Activated CD4-positive, alpha-beta T cell treated with anti-CD3 and anti-CD28 coated beads, Interleukin-10, Interleukin-2, amounts not matched to agents 100 ng/mL and 50 ng/mL, durations not matched to agents 16 hours and 8 hours (primary cell): ENCODE measurements around the gene HPN.

ENCODE experiments used
- DNase-seq: peaks from one replicate; pipeline ENCODE4 v3.0.0-alpha.2; 2020

HPN gene

DNA sequence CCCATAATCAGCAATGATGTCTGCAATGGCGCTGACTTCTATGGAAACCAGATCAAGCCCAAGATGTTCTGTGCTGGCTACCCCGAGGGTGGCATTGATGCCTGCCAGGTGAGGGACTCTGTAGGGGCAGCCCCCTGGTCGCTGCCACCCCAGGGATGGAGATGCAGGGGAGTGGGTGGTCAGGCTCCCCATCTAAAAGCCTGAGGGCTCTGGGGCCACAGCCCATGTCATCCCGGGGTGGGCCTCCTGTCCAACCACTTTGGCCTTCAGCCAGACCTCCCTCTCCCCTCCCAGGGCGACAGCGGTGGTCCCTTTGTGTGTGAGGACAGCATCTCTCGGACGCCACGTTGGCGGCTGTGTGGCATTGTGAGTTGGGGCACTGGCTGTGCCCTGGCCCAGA, 24.1 kb downstream of the HPN start:
- DNase-seq = no peak

DNA sequence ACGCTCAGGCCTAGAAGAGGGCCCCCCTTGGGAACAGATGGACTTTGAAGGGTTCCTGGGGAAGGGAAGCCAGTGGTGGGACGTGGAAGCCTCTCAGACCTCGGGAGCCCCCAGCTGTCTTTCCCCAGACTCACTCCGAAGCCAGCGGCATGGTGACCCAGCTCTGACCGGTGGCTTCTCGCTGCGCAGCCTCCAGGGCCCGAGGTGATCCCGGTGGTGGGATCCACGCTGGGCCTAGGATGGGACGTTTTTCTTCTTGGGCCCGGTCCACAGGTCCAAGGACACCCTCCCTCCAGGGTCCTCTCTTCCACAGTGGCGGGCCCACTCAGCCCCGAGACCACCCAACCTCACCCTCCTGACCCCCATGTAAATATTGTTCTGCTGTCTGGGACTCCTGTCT, 24.6 kb downstream of the HPN start:
- no peak for DNase-seq

DNA sequence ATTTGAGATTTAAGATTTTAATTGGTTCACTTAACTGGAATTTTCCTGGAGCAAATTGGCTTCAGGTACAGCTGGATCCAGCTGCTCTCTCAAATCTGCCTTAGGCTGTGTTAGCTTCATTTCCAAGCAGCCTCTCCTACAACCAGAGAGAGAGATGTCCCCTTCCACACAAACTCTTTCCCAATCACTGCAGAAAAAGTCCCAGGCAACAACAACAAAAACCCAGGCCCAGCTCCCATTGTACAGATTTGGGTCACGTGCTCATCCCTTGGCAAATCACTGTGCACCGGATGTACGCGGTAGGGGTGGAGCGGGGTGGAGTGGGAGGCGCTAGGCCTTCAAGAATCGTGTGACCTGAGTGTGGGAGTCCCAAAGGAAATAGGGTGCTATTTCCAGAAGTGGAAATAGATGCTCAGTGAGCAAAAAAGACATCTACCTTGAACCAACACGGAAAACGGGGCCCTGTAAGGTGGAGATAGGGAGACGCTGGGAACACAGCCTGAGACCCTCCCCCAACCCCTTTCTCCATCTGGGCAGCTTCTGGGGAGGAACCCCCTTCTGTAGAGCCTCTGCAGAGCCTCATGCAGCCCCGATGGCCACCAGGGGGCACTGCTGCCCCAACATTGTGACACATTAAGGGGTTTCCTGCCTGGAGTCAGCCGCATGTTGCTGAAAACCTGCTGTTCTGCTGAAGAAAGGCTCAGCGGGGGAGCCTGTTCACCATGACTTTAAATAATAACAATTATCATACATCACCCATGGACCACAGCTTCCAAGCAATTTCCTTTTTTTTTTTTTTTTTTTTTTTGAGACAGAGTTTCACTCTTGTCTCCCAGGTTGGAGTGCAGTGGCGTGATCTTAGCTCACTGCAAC, 25.4 kb downstream of the HPN start:
- DNase-seq = peak; percentile 89

DNA sequence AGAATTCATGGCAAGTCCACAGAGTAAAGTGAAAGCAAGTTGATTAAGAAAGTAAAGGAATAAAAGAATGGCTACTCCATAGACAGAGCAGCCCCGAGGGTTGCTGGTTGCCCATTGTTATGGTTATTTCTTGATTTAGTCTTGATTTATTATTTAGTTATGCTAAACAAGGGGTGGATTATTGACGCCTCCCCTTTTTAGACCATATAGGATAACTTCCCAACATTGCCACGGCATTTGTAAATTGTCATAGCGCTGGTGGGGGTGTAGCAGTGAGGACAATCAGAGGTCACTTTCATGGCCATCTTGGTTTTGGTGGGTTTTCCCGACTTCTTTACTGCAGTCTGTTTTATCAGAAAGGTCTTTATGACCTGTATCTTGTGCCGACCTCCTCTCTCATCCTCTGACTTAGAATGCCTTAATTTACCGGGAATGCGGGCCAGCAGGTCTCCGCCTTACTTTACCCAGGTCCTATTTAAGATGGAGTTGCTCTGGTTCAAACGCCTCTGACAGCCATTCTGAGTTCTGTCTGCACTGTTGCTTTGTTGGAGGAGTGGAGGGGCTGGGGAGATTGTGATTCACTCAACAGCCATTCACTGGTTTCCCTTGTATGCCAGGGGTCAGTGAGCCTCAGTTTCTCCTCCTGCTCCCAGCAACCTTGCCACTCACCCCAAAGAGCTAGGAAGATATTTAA, 27.6 kb downstream of the HPN start:
- no peak for DNase-seq

DNA sequence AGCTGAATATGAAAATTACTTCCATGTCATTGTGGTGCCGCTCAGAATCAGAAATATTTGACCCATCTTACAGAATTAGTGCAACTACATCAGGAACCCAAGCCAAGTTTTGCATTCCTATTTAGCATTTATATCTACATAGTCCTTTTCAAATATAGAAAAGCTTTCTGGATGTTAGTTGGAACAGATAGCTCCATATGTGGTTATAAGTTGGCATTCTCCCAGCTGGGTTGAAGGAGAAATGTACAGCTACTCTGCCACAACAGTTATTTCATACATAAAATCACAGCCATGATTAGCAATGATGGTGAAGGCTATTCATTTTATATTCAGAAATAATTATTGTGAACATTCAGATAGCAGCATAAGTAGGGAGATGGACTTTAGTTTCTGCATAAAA, 28.2 kb downstream of the HPN start:
- DNase-seq = no peak

DNA sequence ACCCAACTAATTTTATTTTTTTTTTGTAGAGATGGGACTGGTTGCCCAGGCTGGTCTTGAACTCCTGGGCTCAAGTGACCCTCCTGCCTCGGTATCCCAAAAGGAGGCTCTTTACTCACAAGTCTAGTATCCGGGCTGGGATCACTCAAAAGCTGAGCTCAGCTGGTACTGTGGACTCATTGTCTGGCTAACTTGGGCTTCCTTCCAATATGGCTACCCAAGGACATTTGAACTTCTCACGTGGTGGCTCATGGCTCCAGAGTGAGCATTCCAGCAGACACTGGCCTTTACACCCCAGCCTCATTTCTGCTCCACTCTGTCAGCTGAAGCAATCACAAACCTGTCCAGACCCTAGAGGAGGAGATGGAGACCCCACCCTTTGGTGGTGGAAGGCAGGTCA, 28.9 kb downstream of the HPN start:
- no peak for DNase-seq

DNA sequence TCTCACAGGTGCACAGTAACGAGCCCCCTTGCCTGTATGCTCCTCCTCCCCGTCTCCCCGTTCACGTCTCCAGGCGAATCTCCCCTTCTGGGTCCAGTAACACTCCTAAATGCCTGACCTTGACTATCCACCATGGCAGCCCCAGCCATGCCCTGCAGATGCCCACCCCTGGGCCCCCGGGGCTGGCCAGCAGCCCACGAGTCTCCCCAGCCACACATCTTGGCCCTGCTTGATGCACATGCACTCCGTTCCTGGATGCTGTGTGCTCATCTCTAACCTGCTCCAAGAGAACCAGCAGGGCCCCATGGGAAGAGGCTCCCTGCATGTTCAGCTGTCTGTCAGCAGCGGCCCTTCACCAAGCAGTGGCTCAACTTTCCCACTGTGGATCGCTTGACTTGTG, 32.0 kb downstream of the HPN start:
- DNase-seq = no peak

DNA sequence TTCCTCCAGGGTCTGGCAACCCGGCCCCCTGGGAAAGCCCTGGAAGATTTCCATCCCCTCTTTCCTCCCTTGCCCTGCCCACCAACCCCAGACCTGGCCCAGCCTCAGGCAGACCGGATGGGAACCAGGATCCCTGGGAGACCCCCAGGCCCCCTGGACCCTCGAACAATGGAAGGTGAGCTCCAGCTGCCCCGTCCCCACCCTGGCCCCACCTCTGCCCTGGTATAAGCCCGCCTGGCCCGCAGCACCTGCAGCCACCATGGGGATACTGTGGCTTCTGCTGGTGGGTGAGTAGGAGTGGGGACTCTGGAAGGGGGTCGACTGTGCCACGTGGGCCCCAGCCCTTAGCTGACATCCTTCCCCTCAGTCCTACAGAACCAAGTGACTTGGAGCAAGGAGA, 32.4 kb downstream of the HPN start:
- DNase-seq = no peak

DNA sequence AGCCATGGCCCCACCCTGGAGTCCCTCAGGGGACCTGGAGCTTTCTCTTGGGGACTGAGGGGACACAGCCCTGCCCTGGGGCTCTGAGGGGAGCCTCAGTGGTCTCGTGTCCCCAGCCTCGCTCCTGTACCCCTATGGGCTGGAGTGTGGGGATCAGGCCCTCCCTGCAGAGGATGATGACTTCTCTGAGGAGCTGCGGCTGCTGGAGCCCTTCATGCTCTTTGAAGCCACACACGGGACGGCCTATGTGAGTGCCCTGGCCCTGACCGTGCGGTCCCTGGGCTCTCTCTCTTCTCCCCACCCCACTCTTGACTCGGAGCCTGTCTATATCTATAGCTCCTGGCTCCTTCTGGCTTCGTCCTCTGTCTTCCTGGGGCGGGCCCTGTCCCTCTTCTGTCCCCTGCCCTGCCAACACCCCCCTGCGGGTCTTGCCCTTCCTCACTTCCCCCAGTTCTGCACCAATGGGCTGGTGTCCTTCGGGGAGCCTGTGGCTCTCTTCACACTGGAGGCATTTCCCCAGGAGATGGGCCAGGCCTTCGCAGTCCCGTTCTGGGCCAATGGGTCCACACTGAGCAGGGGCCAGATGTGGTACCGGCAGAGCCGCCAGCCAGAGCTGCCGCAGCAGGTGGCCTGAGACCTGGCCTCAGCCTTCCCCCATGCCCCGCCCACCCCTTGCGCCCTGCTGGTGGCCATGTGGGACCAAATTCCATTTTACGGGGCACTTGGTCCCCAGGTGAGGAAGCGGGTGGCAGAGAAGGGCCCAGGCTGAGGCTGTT, 33.1 kb downstream of the HPN start:
- no peak for DNase-seq

DNA sequence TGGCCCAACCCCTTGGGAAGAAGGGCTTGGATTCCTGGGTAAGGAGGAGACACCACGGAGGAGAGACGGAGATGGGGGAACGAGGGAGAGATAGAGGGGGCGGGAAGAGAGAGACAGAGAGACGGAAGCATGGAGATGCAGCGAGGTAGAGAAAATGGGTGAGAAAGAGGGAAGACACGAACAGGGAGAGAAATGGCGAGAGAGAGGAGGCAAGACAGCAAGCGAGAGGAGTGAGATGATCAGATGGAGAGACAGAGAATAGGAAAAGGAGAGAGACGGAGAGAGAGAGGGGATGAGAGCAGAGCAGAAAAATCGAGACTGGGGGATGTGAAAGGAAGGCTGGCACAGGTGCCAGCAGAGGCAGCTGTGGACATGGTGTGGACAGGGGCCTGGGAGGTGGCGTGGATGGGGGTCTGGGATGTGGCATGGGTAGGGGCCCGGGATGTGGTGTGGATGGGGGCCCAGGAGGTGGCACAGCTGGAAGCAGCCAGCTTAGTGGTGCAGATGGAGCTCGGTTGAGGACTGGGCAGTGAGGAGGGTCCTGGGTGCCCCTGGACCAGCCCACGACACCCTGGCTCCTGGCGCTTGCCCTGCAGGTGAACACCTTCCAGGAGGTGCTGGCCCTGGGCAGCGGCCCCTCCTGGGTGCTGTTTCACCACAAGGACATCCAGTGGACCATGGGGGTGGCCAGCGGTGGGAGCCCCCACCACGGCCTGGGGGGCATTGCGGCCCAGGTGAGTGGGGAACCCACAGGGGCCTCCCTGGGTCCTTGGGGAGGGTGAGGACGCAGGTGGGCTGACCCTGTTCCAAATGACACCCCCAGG, 33.9 kb downstream of the HPN start:
- no peak for DNase-seq

DNA sequence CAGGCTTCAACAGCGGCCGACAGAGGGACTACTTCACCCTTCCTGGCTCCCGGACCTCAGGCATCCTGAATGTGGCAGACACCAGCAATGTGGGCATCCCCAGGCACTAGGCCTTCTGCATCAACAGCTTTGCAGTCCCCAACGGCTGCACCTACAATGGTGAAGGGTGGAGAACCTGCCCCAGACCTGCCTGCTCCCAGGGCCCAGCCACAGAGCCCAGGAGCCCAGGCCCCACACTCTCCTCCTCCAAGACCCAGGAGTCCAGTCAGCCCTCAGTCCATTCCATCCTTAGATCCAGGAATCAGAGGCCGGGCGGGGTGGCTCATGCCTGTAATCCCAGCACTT, 34.5 kb downstream of the HPN start:
- no peak for DNase-seq

DNA sequence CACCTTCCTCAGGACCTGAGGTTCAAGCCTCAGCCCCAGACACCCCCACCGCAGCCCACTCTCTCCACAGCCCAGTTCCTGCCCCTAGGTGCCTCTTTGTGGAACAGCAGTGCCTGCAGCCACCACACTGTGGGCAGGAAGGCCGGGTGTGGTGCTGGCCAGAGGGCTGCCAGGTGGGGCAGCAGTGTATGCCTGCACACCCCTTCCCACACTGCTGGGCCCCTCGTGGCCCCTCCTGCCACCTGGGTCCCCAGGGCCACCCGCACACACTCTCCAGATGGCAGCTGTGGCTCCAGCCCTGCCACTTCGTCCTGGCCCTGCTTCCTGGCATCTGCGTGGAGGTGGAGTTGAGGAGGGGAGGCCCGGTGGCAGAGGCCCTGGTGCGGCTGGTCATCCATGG, 35.1 kb downstream of the HPN start:
- no peak for DNase-seq

DNA sequence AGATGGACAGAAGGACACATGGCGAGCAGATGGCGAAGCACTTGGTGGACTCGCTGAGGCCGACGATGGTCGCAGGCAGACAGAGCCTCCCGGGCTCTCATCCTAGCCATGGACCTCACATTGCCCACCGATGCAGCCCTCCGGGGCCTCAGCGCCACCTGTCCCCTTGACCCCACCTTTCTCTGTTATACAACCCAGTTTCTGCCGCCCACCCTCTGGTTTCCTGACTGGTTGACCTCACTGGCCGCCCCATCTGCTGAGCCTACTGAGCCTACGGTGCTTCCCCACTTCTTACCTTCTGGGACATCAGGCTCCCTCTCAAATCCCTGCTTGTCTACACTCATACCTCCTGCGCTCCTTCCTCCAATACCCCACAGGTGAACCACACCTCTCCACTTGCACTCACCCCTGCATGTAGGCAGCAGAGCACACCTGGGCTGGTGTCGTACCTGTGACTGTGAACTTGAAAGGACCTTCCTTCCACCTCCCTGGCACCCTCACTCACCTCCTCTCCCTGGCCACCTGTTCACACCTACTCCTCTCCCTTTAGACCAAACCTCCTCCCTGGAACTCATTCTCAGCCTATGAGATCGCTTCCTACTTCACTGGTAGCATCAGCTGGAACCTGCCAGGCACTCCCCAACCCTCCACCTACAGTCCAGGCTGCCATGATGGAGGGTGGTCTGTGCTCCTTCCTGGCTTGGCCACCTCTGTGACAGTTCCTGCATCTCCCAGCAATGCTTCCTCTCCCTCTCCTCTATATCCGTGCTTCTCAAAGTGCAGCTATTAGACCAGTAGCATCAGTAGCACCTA, 36.1 kb downstream of the HPN start:
- no peak for DNase-seq

DNA sequence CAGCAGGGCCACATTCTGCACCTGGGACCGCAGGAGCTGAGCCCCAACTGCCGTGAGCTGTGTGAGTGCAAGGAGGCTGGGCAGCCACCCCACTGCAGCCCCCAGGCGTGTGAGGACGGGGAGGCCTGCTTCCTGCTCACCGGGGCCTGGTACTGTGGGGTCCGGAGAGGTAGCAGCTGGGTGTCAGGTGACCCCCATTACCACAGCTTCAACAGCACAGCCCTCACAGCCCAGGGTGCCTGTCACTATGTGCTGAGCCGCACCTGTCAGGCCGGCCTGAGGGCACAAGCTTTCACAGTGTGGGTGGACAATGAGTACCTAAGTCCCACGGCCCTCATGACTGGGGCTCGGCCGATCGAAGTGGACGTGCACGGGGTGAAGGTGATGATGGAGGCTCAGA, 38.3 kb downstream of the HPN start:
- DNase-seq = no peak

DNA sequence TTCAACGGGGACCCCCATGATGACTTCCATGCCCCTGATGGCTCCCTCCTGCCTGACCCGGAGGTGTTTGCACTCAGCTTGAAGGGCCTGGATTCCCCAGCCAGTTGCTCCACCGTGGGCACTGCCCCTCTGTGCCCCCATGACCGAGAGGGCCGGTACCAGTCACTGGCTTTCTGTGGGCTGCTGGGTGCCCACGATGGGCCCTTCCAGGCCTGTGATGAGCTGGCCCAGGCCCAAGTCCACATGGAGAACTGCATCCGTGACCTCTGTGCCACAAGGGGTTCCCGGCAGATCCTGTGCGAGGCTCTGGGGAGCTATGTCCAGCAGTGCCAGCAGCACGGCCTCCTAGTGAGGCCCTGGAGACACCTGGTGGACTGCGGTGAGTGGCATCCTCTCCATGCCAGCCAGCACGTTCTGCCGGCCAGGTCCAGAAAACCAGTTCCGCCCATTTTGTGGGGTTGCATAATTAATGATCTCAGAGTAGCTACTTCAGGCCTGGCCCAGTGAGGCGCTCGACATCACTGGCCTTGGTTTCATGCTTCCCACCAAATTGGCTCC, 39.2 kb downstream of the HPN start:
- no peak for DNase-seq

DNA sequence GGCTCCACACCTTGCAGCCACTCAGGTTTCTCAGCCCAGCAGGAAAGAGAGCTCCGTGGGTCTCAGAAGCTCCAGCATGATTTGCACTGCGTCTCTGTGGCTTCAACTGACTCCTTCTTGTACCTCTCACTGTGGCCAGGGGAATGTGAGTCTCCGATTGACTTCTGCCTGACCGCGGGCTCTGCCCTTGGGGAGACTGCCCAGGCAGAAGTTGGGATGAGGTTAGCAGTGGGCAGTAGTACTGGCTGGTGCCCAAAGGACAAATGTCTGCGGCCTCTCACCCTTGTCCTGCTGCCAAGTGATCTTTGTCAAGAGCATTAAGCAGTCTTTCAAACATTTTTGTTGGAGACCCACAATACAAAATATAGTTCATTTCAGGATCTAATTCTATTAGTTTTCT, 39.7 kb downstream of the HPN start:
- no peak for DNase-seq

DNA sequence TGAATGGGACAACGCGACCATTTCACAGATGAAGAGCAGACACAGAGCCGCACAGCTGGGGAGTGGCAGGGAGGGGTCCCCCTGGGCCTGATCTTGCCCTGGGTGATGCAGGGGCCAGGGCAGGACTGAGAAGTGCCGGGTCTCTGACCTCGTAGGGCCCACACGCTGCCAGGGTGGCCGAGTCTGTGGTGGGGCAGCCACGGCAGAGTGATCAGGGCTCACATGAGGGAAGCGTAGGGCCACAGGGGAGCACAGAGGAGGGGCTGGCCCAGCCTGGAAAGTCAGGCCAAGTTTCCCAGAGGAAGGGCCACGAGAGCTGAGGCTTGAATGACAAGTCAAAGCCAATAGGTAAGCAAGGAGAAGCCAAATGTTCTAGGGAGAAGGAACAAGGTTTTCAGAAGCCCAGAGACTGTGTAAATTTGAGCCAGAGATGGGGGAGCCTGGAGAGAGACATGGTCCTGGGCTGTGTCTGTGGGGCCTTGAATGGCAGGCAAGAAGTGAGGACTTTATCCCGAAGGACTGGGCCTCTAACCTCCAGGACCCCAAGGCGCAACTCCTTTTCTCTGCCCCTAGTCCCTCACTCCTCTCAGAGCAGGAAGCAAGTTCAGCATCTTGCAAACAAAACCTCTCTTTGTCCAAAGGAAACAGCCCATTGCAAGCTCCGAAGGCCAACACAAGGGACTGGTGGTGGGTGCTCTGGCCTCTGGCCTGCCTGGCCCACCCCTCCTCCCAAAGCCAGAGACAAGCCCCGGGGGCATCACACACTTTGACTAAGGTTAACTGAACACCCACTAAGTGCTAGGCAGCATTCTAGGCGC, 42.4 kb downstream of the HPN start:
- no peak for DNase-seq

DNA sequence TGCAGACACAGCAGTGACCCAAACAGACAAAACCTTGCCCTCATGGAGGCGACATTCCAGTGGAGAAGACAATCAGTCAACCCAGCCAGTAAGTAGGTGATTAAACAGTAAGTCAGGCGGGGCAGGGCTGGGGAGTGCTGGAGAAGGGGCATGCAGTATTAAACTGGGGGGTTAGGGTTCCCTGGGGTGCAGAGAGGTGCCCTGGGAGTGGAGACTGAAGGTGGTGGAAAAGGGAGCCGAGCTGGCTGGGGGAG, 42.9 kb downstream of the HPN start:
- DNase-seq = no peak

DNA sequence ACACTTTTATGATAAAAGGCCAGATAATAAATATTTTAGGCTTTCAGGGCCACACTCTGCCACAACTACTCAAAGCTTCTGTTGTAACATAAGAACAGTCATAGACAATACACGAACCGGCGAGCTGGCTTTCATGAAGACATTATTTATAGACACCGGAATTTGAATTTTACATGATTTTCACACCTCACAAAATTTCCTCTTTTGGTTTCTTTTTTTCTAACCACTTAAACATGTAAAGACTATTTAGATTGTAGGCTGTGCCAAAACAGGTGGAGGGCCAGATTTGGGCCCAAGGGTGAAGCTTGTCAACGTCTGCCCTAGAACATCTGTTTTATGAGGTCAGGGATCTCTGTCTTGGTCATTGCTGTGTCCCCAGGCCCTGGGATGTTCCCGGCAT, 44.4 kb downstream of the HPN start:
- no peak for DNase-seq

DNA sequence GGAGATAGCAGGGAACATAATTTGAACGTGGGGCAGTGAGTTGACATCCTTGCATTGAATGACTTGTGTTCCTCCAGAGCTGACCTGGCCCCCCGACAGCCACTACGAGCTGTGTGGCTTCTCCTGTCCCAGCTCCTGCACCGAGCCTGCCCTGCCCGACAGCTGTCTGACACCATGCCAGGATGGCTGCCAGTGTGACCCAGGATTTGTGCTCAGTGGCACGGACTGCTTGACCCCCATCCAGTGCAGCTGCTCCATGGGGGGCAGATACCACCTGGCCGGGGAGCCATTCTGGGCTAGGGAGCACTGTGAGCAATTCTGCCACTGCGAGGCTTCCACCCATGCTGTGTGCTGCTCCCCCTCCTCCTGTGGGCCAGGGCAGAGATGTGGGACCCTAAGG, 44.9 kb downstream of the HPN start:
- DNase-seq = no peak

DNA sequence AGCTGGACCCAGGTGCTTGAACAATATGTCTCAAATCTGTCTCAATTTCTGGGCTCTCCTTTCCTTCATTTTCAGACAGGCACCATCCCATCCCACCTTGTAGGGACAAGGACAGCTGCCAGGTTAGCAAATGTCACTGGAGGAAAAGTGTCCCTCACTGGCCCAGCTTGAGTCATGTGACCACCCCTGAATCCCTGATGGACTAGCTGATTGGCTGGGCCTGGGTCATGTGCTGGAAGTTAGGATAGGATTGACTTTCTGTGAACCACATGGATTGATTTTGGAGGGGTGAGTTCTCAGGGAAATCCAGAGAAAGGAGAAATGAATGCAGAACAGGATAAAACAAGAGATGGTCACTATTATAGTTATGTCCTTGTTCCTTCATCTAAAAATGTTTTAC, 45.9 kb downstream of the HPN start:
- DNase-seq = no peak
